A673 (cell line): ENCODE results near the gene URB2. TPM values are rescaled to one million over a fixed set of nuclear protein-coding genes. Genes with fewer than 3 reads are reported as not detected.

Experiments
- BruUV-seq: library from RNA; stranded (reverse); fragments of 400-500 nt; replicated peaks from 2 replicates; lab custom pipeline; 2021; lab: Mats Ljungman, UMichigan
- CTCF ChIA-PET: fragments of 300-600 bp; sonication (Branson Sonifier 250); formaldehyde crosslinking; loops from one replicate; lab custom pipeline; 2022; ENCODE audit warnings: antibody characterized with exemption; lab: Charles Lee
- POLR2A ChIA-PET: fragments of 300-600 bp; sonication (Branson Sonifier 250); formaldehyde crosslinking; loops from one replicate; lab custom pipeline; 2022; ENCODE audit warnings: antibody characterized with exemption; ENCODE audit not compliant: low non-redundant PET; lab: Charles Lee
- DNase-seq: peaks from one replicate; pipeline ENCODE4 v3.0.0-alpha.2; 2015; ENCODE audit warnings: low spot score
- H3K27ac ChIP-seq: fragments of 200-600 bp; sonication (generic); 2 replicates; pipeline ENCODE4 v1.5.1; 2016; ENCODE audit warnings: mixed run types, low read depth, mild to moderate bottlenecking, mixed read lengths, antibody characterized with exemption, low read length; ENCODE audit not compliant: poor library complexity, severe bottlenecking
- H3K27me3 ChIP-seq: fragments of 200-600 bp; sonication (generic); replicated peaks from 2 replicates; pipeline ENCODE4 v1.6.1; 2017; ENCODE audit warnings: mixed run types, low read depth, mild to moderate bottlenecking, mixed read lengths, antibody characterized with exemption, low read length; ENCODE audit not compliant: insufficient read depth, poor library complexity
- H3K36me3 ChIP-seq: fragments of 200-600 bp; sonication (generic); 2 replicates; pipeline ENCODE4 v1.6.1; 2016; ENCODE audit warnings: mixed run types, mild to moderate bottlenecking, mixed read lengths, antibody characterized with exemption, low read length; ENCODE audit not compliant: insufficient read depth, poor library complexity, severe bottlenecking
- H3K4me1 ChIP-seq: fragments of 200-600 bp; sonication (generic); 2 replicates; pipeline ENCODE4 v1.6.1; 2017; ENCODE audit warnings: mixed run types, mild to moderate bottlenecking, mixed read lengths, antibody characterized with exemption, low read length; ENCODE audit not compliant: insufficient read depth, poor library complexity, severe bottlenecking
- H3K4me3 ChIP-seq: fragments of 200-600 bp; sonication (generic); 2 replicates; pipeline ENCODE4 v1.5.1; 2016; ENCODE audit warnings: low read depth, mixed run types, mild to moderate bottlenecking, mixed read lengths, low read length; ENCODE audit not compliant: poor library complexity, severe bottlenecking
- H3K9me3 ChIP-seq: fragments of 200-600 bp; sonication (generic); 2 replicates; pipeline ENCODE4 v1.6.1; 2016; ENCODE audit warnings: mixed run types, low read depth, mild to moderate bottlenecking, mixed read lengths, antibody characterized with exemption, low read length; ENCODE audit not compliant: poor library complexity, severe bottlenecking
- EZH2 ChIP-seq: fragments of 200-600 bp; sonication (generic); IDR thresholded peaks from 2 replicates; pipeline ENCODE4 v1.6.1; 2017; ENCODE audit warnings: borderline replicate concordance, low read depth, mild to moderate bottlenecking, mixed read lengths, antibody characterized with exemption, low read length; ENCODE audit not compliant: poor library complexity, severe bottlenecking
- intact Hi-C: fragments of 100-400 bp; cut with micrococcal nuclease; formaldehyde crosslinking; loops from one replicate; pipeline ENCODE4 v1.10.0; 2022; ENCODE audit not compliant: unreplicated experiment
- total RNA-seq: library from RNA; stranded (reverse); gene quantifications from 2 replicates; pipeline ENCODE4 v1.2.3, GENCODE V29; 2021
- TF ChIP-seq, protein P1 (sequence below): fragments of 300-800, 200-600 bp; sonication (generic); conservative IDR thresholded peaks from 2 replicates; pipeline ENCODE4 v1.5.1; 2017; ENCODE audit warnings: low read depth, mild to moderate bottlenecking, antibody characterized with exemption, low read length, moderate library complexity, mixed read lengths

The URB2 gene
- total RNA-seq, 1 experiment from 2014 or later: 33.3 TPM

DNA sequence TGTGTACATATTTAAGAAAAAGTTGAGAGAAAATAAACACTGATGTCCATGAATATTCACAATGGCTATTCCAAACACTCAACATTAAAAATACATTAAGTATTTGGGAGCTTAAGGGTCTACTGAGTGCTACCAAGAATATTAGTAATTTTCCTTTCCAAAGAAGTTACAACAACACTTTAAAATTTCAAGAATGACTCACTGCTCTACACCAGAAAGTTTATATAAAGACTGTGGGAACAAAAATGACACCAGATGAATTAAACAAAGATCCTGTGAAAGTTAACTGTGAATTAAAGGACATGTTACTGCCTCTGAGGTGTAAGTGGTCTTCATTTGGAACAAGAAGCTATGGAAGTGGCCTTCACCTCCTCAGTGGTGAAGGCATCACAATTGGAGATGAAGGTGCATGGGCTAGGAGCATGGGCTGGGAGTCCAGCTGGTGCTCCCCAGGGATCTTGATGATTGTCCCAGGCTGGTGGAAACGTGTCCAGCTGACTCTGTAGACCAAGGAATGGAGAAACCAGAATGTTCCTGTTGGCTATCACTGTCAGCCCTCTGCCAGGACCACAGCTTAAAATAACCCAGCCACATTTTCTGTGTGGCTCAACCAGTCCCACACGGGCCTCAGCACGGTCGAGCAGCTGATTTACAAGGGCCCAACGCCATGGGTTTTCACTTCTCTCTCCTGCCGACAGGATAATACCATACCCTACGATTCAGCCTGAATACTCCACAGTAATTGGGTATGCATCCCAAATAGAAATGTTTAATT, 28.9 kb upstream of the URB2 start:
- no peak for DNase-seq
- POLR2A ChIA-PET: no interaction called here
- BruUV-seq: no TSS peak
- H3K9me3 ChIP-seq: no peaks in the 10 kb centered on the region
- H3K4me3 ChIP-seq: no peak overlapping the region
- intact Hi-C loops: no loop called here
- CTCF ChIA-PET: no interaction called here
- H3K27ac ChIP-seq: no peak overlapping the region
- peaks cover 30% of the 10 kb centered on the region for H3K36me3 ChIP-seq
- TF ChIP-seq EZH2: no peak
- TF ChIP-seq, protein P1, sequence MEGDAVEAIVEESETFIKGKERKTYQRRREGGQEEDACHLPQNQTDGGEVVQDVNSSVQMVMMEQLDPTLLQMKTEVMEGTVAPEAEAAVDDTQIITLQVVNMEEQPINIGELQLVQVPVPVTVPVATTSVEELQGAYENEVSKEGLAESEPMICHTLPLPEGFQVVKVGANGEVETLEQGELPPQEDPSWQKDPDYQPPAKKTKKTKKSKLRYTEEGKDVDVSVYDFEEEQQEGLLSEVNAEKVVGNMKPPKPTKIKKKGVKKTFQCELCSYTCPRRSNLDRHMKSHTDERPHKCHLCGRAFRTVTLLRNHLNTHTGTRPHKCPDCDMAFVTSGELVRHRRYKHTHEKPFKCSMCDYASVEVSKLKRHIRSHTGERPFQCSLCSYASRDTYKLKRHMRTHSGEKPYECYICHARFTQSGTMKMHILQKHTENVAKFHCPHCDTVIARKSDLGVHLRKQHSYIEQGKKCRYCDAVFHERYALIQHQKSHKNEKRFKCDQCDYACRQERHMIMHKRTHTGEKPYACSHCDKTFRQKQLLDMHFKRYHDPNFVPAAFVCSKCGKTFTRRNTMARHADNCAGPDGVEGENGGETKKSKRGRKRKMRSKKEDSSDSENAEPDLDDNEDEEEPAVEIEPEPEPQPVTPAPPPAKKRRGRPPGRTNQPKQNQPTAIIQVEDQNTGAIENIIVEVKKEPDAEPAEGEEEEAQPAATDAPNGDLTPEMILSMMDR: no peak
- no peaks in the 10 kb centered on the region for H3K27me3 ChIP-seq
- no peaks in the 10 kb centered on the region for H3K4me1 ChIP-seq

- ChIA-PET POLR2A (no interaction called here), CTCF (no interaction called here)
- H3K4me3 ChIP-seq: no peak overlapping the region
- H3K27ac ChIP-seq: no peak overlapping the region
- DNase-seq: no peak
- no peak for TF ChIP-seq EZH2
- TF ChIP-seq, protein P1: no peak
- intact Hi-C loops: no loop called here
- no TSS peak for BruUV-seq
- H3K9me3 ChIP-seq: no peaks in the 10 kb centered on the region
- H3K27me3 ChIP-seq: no peaks in the 10 kb centered on the region
- peaks cover 37% of the 10 kb centered on the region for H3K36me3 ChIP-seq
- no peaks in the 10 kb centered on the region for H3K4me1 ChIP-seq
These were observed 28.2 kb upstream of the URB2 start for GRCh38 chr1:229597877-229598276.

- H3K36me3 ChIP-seq: peaks cover 31% of the 10 kb centered on the region
- H3K27me3 ChIP-seq: no peaks in the 10 kb centered on the region
- ChIA-PET CTCF (no interaction called here), POLR2A (no interaction called here)
- H3K4me3 ChIP-seq: no peak overlapping the region
- BruUV-seq: no TSS peak
- H3K27ac ChIP-seq: no peak overlapping the region
- no peak for TF ChIP-seq EZH2
- TF ChIP-seq, protein P1: no peak
- no peaks in the 10 kb centered on the region for H3K4me1 ChIP-seq
- no peak for DNase-seq
- intact Hi-C loops: no loop called here
- no peaks in the 10 kb centered on the region for H3K9me3 ChIP-seq
These were observed 26.7 kb upstream of the URB2 start for GRCh38 chr1:229599218-229599954.
